ENCODE measurements around the gene FOXO3. TPM values are rescaled to one million over a fixed set of nuclear protein-coding genes. Genes with fewer than 3 reads are reported as not detected.

Gene FOXO3
- polyA plus RNA-seq, 1 of the 3 experiments (the other 2 are of a cell fraction) = 8.1 TPM

GRCh38 chr6:108702106-108702851 lies 141.6 kb downstream of the FOXO3 start:
- Histone ChIP-seq H3K9me2 (no peaks in the 10 kb centered on the region), H2AFZ (ENCODE audit: low read depth) (no peak overlapping the region), H3K79me2 (ENCODE audit: insufficient read depth) (no peaks in the 10 kb centered on the region), H3K27ac (ENCODE audit: low read depth in 2 of 2, low read length in 1 of 2) (no peak overlapping the region), H4K20me1 (ENCODE audit: insufficient read depth) (no peaks in the 10 kb centered on the region), H3K4me1 (ENCODE audit: control insufficient read depth in 1 of 2, insufficient read depth in 2 of 2, low read depth in 1 of 2, low read length in 1 of 2) (peaks cover 0 to 2% of the 10 kb centered on the region in 2 experiments; a peak in 1 of 4 replicates), H3K9me3 (peaks cover 17% of the 10 kb centered on the region; the same call in 1 of the 2 replicates), H3K9ac (no peak overlapping the region), H3K4me2 (no peak overlapping the region), H3K27me3 (ENCODE audit: insufficient read depth) (no peaks in the 10 kb centered on the region), H3K36me3 (replicated peaks in 1 of 2; ENCODE audit: control insufficient read depth in 1 of 2, insufficient read depth in 2 of 2, low read length in 1 of 2) (no peaks in the 10 kb centered on the region), H3F3A (replicated peaks; ENCODE audit: insufficient read depth) (no peaks in the 10 kb centered on the region), H3K4me3 (ENCODE audit: low read depth in 2 of 2, low read length in 1 of 2) (no peak overlapping the region)
- ChIA-PET POLR2A (no interaction called here), CTCF (no interaction called here)
- no peak for TF ChIP-seq TCF12 (IDR thresholded peaks at IDR 0.05)
- TF ChIP-seq FOXM1 (IDR thresholded peaks at IDR 0.05; ENCODE audit: low read depth) = no peak
- no peak for TF ChIP-seq GATA2 (CRISPR knock-in tag; IDR thresholded peaks at IDR 0.05)
- no peak for TF ChIP-seq EZH2phosphoT487 (IDR thresholded peaks at IDR 0.05; ENCODE audit: borderline replicate concordance, low read depth)
- no peak for DNase-seq
- WGBS (ENCODE audit: low lambda C conversion rate) = 78% methylated on average over 1 of the region's 1 CpG

DNA sequence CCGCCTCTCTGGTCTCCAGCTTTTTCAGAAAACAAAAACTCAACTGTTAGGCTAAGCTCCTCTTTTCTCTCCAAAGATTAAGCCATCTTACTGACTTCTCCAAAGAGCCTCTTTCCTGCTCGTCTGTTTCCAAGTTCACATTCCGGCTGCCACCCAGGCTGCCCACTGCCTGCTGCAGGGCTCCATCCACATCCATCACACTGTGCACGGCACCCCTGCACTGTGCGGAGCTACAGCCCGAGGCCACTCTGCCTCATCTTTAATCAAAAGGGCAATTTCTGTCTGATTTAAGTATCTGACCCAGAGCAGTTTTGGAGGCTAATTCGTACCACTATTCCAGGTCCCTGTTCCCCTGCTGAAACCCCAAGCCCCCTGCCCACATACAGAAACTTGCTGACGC lies 145.9 kb downstream of the FOXO3 start:
- H3K9me3 ChIP-seq = peaks cover 13% of the 10 kb centered on the region; the same call in 1 of the 2 replicates
- ChIA-PET POLR2A (no interaction called here), CTCF (no interaction called here)
- no peaks in the 10 kb centered on the region for H3K27me3 ChIP-seq (ENCODE audit: insufficient read depth)
- no peaks in the 10 kb centered on the region for H3F3A ChIP-seq (replicated peaks; ENCODE audit: insufficient read depth)
- no peak overlapping the region for H3K4me3 ChIP-seq (ENCODE audit: low read depth in 2 of 2, low read length in 1 of 2)
- 83% methylated on average over 8 of the region's 8 CpGs for WGBS (ENCODE audit: low lambda C conversion rate)
- TF ChIP-seq, protein P1, sequence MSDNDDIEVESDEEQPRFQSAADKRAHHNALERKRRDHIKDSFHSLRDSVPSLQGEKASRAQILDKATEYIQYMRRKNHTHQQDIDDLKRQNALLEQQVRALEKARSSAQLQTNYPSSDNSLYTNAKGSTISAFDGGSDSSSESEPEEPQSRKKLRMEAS (IDR thresholded peaks at IDR 0.05; ENCODE audit: low read depth) = no peak
- TF ChIP-seq RXRA (IDR thresholded peaks at IDR 0.05; ENCODE audit: borderline replicate concordance, low read depth) (no peak), FOXJ3 (CRISPR knock-in tag; IDR thresholded peaks at IDR 0.05) (no peak), FOSL2 (IDR thresholded peaks at IDR 0.05; ENCODE audit: borderline replicate concordance, low read depth) (no peak), RAD21 (IDR thresholded peaks at IDR 0.05; ENCODE audit: low read length) (no peak), TEAD4 (IDR thresholded peaks at IDR 0.05; ENCODE audit: borderline replicate concordance, insufficient read depth) (no peak), EP300 (IDR thresholded peaks at IDR 0.05; ENCODE audit: borderline replicate concordance in 1 of 2, low read depth in 1 of 2, low read length in 1 of 2) (no peak), IRF3 (IDR thresholded peaks at IDR 0.05; ENCODE audit: low read depth, low read length) (no peak), TCF12 (IDR thresholded peaks at IDR 0.05) (no peak), REST (IDR thresholded peaks at IDR 0.05; ENCODE audit: low read depth, low read length) (no peak)
- TF ChIP-seq, protein P2, sequence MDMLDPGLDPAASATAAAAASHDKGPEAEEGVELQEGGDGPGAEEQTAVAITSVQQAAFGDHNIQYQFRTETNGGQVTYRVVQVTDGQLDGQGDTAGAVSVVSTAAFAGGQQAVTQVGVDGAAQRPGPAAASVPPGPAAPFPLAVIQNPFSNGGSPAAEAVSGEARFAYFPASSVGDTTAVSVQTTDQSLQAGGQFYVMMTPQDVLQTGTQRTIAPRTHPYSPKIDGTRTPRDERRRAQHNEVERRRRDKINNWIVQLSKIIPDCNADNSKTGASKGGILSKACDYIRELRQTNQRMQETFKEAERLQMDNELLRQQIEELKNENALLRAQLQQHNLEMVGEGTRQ (IDR thresholded peaks at IDR 0.05; ENCODE audit: borderline replicate concordance, low read depth, low read length) = no peak
- TF ChIP-seq, protein P3, sequence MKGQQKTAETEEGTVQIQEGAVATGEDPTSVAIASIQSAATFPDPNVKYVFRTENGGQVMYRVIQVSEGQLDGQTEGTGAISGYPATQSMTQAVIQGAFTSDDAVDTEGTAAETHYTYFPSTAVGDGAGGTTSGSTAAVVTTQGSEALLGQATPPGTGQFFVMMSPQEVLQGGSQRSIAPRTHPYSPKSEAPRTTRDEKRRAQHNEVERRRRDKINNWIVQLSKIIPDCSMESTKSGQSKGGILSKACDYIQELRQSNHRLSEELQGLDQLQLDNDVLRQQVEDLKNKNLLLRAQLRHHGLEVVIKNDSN (IDR thresholded peaks at IDR 0.05; ENCODE audit: borderline replicate concordance, low read depth) = no peak
- no peak overlapping the region for H3K4me2 ChIP-seq
- no peak overlapping the region for H3K9ac ChIP-seq
- H2AFZ ChIP-seq (ENCODE audit: low read depth) = no peak overlapping the region
- no peak overlapping the region for H3K27ac ChIP-seq (ENCODE audit: low read depth in 2 of 2, low read length in 1 of 2)
- peaks cover 0 to 7% of the 10 kb centered on the region in 2 experiments; a peak in 1 of 4 replicates for H3K4me1 ChIP-seq (ENCODE audit: control insufficient read depth in 1 of 2, insufficient read depth in 2 of 2, low read depth in 1 of 2, low read length in 1 of 2)
- H3K36me3 ChIP-seq (replicated peaks in 1 of 2; ENCODE audit: control insufficient read depth in 1 of 2, insufficient read depth in 2 of 2, low read length in 1 of 2) = no peaks in the 10 kb centered on the region
- no peaks in the 10 kb centered on the region for H3K79me2 ChIP-seq (ENCODE audit: insufficient read depth)
- no peaks in the 10 kb centered on the region for H4K20me1 ChIP-seq (ENCODE audit: insufficient read depth)
- no peaks in the 10 kb centered on the region for H3K9me2 ChIP-seq
- DNase-seq = no peak

Data from SK-N-SH (cell line).